Measurements from ENCODE around the gene PLA2G12A. TPM values are rescaled to one million over a fixed set of nuclear protein-coding genes. Genes with fewer than 3 reads are reported as not detected.

Gene PLA2G12A
- total and polyA plus RNA-seq, 10 of the 15 experiments (the other 5 are each of a cell fraction or from before 2014, with no cell fraction given) = 3.7 to 36.8 (median 15.5) TPM

- TF ChIP-seq MXI1 (IDR thresholded peaks at IDR 0.05; ENCODE audit: low read depth, low read length) = peak; percentile 43
- TF ChIP-seq SMAD5 (IDR thresholded peaks at IDR 0.05; ENCODE audit: low read depth) = no peak
- TF ChIP-seq RFX5 (IDR thresholded peaks at IDR 0.05; ENCODE audit: low read depth, low read length) = no peak
- TF ChIP-seq ATF7 (IDR thresholded peaks at IDR 0.05; ENCODE audit: low read depth) = no peak
- TF ChIP-seq HCFC1 (IDR thresholded peaks at IDR 0.05; ENCODE audit: low read length) = no peak
- no peak for TF ChIP-seq SIX5 (IDR thresholded peaks at IDR 0.05; ENCODE audit: low read depth, low read length, severe bottlenecking)
- TF ChIP-seq SRF (IDR thresholded peaks at IDR 0.05; ENCODE audit: low read depth in 2 of 2, low read length in 2 of 2) = no peak
- peak; percentile 49 for TF ChIP-seq USF2 (IDR thresholded peaks at IDR 0.05; ENCODE audit: borderline replicate concordance, low read depth, low read length)
- no peak for TF ChIP-seq ETV6 (conservative IDR thresholded peaks at IDR 0.05 in 1 of 2, IDR thresholded peaks at IDR 0.05 in 1 of 2; ENCODE audit: borderline replicate concordance in 1 of 2, low read depth in 1 of 2)
- peak; percentile 32 for TF ChIP-seq ZNF687 (IDR thresholded peaks at IDR 0.05)
- no peak for TF ChIP-seq ZNF24 (IDR thresholded peaks at IDR 0.05)
- TF ChIP-seq, protein P1, sequence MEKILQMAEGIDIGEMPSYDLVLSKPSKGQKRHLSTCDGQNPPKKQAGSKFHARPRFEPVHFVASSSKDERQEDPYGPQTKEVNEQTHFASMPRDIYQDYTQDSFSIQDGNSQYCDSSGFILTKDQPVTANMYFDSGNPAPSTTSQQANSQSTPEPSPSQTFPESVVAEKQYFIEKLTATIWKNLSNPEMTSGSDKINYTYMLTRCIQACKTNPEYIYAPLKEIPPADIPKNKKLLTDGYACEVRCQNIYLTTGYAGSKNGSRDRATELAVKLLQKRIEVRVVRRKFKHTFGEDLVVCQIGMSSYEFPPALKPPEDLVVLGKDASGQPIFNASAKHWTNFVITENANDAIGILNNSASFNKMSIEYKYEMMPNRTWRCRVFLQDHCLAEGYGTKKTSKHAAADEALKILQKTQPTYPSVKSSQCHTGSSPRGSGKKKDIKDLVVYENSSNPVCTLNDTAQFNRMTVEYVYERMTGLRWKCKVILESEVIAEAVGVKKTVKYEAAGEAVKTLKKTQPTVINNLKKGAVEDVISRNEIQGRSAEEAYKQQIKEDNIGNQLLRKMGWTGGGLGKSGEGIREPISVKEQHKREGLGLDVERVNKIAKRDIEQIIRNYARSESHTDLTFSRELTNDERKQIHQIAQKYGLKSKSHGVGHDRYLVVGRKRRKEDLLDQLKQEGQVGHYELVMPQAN (conservative IDR thresholded peaks at IDR 0.05) = peak; percentile 61
- no peak for TF ChIP-seq JUNB (IDR thresholded peaks at IDR 0.05)
- TF ChIP-seq RAD51 (IDR thresholded peaks at IDR 0.05) = peak; percentile 88
- TF ChIP-seq ZNF274 (IDR thresholded peaks at IDR 0.05; ENCODE audit: insufficient read depth, insufficient read length) = no peak
- TF ChIP-seq, protein P2, sequence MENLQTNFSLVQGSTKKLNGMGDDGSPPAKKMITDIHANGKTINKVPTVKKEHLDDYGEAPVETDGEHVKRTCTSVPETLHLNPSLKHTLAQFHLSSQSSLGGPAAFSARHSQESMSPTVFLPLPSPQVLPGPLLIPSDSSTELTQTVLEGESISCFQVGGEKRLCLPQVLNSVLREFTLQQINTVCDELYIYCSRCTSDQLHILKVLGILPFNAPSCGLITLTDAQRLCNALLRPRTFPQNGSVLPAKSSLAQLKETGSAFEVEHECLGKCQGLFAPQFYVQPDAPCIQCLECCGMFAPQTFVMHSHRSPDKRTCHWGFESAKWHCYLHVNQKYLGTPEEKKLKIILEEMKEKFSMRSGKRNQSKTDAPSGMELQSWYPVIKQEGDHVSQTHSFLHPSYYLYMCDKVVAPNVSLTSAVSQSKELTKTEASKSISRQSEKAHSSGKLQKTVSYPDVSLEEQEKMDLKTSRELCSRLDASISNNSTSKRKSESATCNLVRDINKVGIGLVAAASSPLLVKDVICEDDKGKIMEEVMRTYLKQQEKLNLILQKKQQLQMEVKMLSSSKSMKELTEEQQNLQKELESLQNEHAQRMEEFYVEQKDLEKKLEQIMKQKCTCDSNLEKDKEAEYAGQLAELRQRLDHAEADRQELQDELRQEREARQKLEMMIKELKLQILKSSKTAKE (IDR thresholded peaks at IDR 0.05; ENCODE audit: low read depth, poor library complexity, severe bottlenecking) = no peak
- no peak for TF ChIP-seq RCOR1 (conservative IDR thresholded peaks at IDR 0.05; ENCODE audit: low read depth, low read length)
- TF ChIP-seq EZH2 (IDR thresholded peaks at IDR 0.05; ENCODE audit: borderline replicate concordance, control insufficient read depth, low read depth, low read length) = no peak
- TF ChIP-seq CBFB (IDR thresholded peaks at IDR 0.05; ENCODE audit: low read depth) = no peak
- TF ChIP-seq ZNF207 (IDR thresholded peaks at IDR 0.05; ENCODE audit: borderline replicate concordance) = 0 out of 2 replicates have a peak, but pooled peaks have one; percentile 42
- peak; percentile 80 for TF ChIP-seq IKZF1 (conservative IDR thresholded peaks at IDR 0.05)
These were observed at the start of gene PLA2G12A (continued) for GRCh38 chr4:109729718-109730618.
